CD14-positive monocyte (primary cell): ENCODE data around the gene ITGA3. TPM values are rescaled to one million over a fixed set of nuclear protein-coding genes. Genes with fewer than 3 reads are reported as not detected.
A peak's percentile ranks its signal among the peaks of the same experiment; 100 is the strongest.

Experiments
- DNase-seq, 3 donors: peaks; one replicate each; pipeline ENCODE4 v3.0.0-alpha.2; 2011 to 2022
- H2AFZ ChIP-seq: 2 replicates; pipeline ENCODE4 v1.6.0; 2012; ENCODE audit warnings: mild to moderate bottlenecking, low read depth, low read length, inconsistent platforms; ENCODE audit not compliant: insufficient read depth, poor library complexity, severe bottlenecking
- H3K27ac ChIP-seq, 2 donors: 1 replicate in 1 of 2; 2 replicates in 1 of 2; pipeline ENCODE4 v1.5.1; 2012 to 2013; ENCODE audit warnings: low read length in 2 of 2, control low read depth in 1 of 2, inconsistent platforms in 1 of 2, low read depth in 1 of 2, mild to moderate bottlenecking in 1 of 2
- H3K27me3 ChIP-seq, 2 donors: one replicate each; pipeline versions ENCODE4 v1.6.0 to v1.6.1; 2011 to 2013; ENCODE audit warnings: low read length in 2 of 2; ENCODE audit not compliant: control insufficient read depth in 2 of 2, insufficient read depth in 2 of 2
- H3K36me3 ChIP-seq, 2 donors: replicated peaks in 1 of 2; 1 replicate in 1 of 2; 2 replicates in 1 of 2; pipeline versions ENCODE4 v1.5.1 to v1.6.1; 2012 to 2013; ENCODE audit warnings: low read length in 2 of 2, control low read depth in 1 of 2, inconsistent platforms in 1 of 2, mild to moderate bottlenecking in 1 of 2; ENCODE audit not compliant: insufficient read depth in 2 of 2, control insufficient read depth in 1 of 2
- H3K4me1 ChIP-seq, 2 donors: 1 replicate in 1 of 2; 2 replicates in 1 of 2; pipeline versions ENCODE4 v1.5.1 to v1.6.1; 2012 to 2013; ENCODE audit warnings: low read length in 2 of 2, control low read depth in 1 of 2, inconsistent platforms in 1 of 2, mild to moderate bottlenecking in 1 of 2, moderate library complexity in 1 of 2; ENCODE audit not compliant: insufficient read depth in 2 of 2, control insufficient read depth in 1 of 2
- H3K4me2 ChIP-seq: replicated peaks from 2 replicates; pipeline ENCODE3; 2012; ENCODE audit warnings: low read length, moderate library complexity, mild to moderate bottlenecking; ENCODE audit not compliant: poor library complexity, severe bottlenecking; ENCODE audit errors: extremely low read depth
- H3K4me3 ChIP-seq, 3 experiments: fragments of 200-600 bp in 1 of 3; sonication (generic) in 1 of 3; replicated peaks in 1 of 3; 1 replicate in 2 of 3; 2 replicates in 1 of 3; pipeline ENCODE4 v1.5.1; 2011 to 2013; ENCODE audit warnings: low read length in 3 of 3, mild to moderate bottlenecking in 3 of 3, control low read depth in 2 of 3, low read depth in 2 of 3, inconsistent platforms in 1 of 3, moderate library complexity in 1 of 3
- H3K79me2 ChIP-seq: 2 replicates; pipeline ENCODE4 v1.6.0; 2012; ENCODE audit warnings: mild to moderate bottlenecking, control low read depth, inconsistent platforms, low read length, moderate library complexity; ENCODE audit not compliant: insufficient read depth
- H3K9ac ChIP-seq: 2 replicates; pipeline ENCODE4 v1.6.0; 2017; ENCODE audit warnings: low read length, mild to moderate bottlenecking; ENCODE audit not compliant: insufficient read depth, poor library complexity, severe bottlenecking
- H3K9me3 ChIP-seq, 2 donors: replicated peaks in 1 of 2; 1 replicate in 1 of 2; 2 replicates in 1 of 2; pipeline versions ENCODE4 v1.5.1 to v1.6.1; 2012 to 2013; ENCODE audit warnings: low read length in 2 of 2, control low read depth in 1 of 2; ENCODE audit not compliant: control insufficient read depth in 1 of 2, insufficient read depth in 1 of 2
- H4K20me1 ChIP-seq: 2 replicates; pipeline ENCODE4 v1.6.0; 2012; ENCODE audit warnings: mild to moderate bottlenecking, low read length, control low read depth, moderate library complexity; ENCODE audit not compliant: insufficient read depth
- H3K27ac Mint-ChIP-seq, 7 donors: one replicate each; pipeline ENCODE4 v1.8.0; 2020; ENCODE audit warnings: mild to moderate bottlenecking in 7 of 7, mixed read lengths in 7 of 7, moderate library complexity in 6 of 7, inconsistent platforms in 2 of 7
- H3K27me3 Mint-ChIP-seq, 3 donors: one replicate each; pipeline ENCODE4 v1.8.0; 2021 to 2022; ENCODE audit warnings: low read depth in 3 of 3, mild to moderate bottlenecking in 3 of 3, mixed read lengths in 3 of 3, moderate library complexity in 3 of 3, inconsistent platforms in 1 of 3
- H3K36me3 Mint-ChIP-seq, 2 donors: one replicate each; pipeline ENCODE4 v1.8.0; 2020; ENCODE audit warnings: mixed read lengths in 2 of 2, inconsistent platforms in 1 of 2, mild to moderate bottlenecking in 1 of 2
- H3K4me1 Mint-ChIP-seq: one replicate; pipeline ENCODE4 v1.8.0; 2020; ENCODE audit warnings: mild to moderate bottlenecking, mixed read lengths
- H3K4me3 Mint-ChIP-seq, 2 donors: one replicate each; pipeline ENCODE4 v1.8.0; 2020; ENCODE audit warnings: mild to moderate bottlenecking in 2 of 2, mixed read lengths in 2 of 2, moderate library complexity in 1 of 2
- H3K9me3 Mint-ChIP-seq, 7 donors: one replicate each; pipeline ENCODE4 v1.8.0; 2020 to 2022; ENCODE audit warnings: mixed read lengths in 7 of 7, mild to moderate bottlenecking in 6 of 7, moderate library complexity in 6 of 7, inconsistent platforms in 2 of 7
- CTCF ChIP-seq: fragments of 200-600 bp; IDR thresholded peaks from one replicate; pipeline ENCODE4 v1.8.0; 2022; ENCODE audit warnings: antibody characterized with exemption, mild to moderate bottlenecking
- WGBS: methylation state at CpG from one replicate; pipeline ENCODE4 v1.1.5; 2013; ENCODE audit warnings: missing lambda C conversion rate; ENCODE audit not compliant: insufficient coverage; 5-methylcytosine and 5-hydroxymethylcytosine counted together
- intact Hi-C, 2 donors: fragments of 100-400 bp; cut with micrococcal nuclease; formaldehyde crosslinking; loops; one replicate each; pipeline versions ENCODE4 v1.15.0 to v1.15.1; 2023
- polyA plus RNA-seq, 3 donors: library from polyadenylated mRNA; depleted of rRNA in 1 of 3; unstranded in 2 of 3; stranded (reverse) in 1 of 3; fragments of 300-500 nt in 2 of 3; fragments of >200 nt in 1 of 3; fragmentation: Illumina TruSeq in 2 of 3; gene quantifications; 1 replicate in 2 of 3; 2 replicates in 1 of 3; pipeline ENCODE4 v1.2.3, GENCODE V29; 2012 to 2021

The ITGA3 gene
- polyA plus RNA-seq, 3 donors, result 0.31 to 0.36 TPM; not detected in 1

- intact Hi-C loops, result no loop called here
- Histone ChIP-seq H2AFZ (no peak overlapping the region), H3K27ac (no peak overlapping the region), H3K9me3 (no peaks in the 10 kb centered on the region), H3K36me3 (peaks cover 0 to 5% of the 10 kb centered on the region in 2 donors), H3K4me3 (no peak overlapping the region), H3K27me3 (peaks cover 35 to 48% of the 10 kb centered on the region in 2 donors), H3K4me2 (no peak overlapping the region), H3K9ac (no peak overlapping the region), H3K4me1 (peaks cover 4 to 9% of the 10 kb centered on the region in 2 donors), H3K79me2 (no peaks in the 10 kb centered on the region), H4K20me1 (no peaks in the 10 kb centered on the region)
- H3K9me3 Mint-ChIP-seq, result peaks cover 0 to 12% (median 5%) of the 10 kb centered on the region in 7 donors
- H3K36me3 Mint-ChIP-seq, result peaks cover 6 to 15% of the 10 kb centered on the region in 2 donors
- H3K4me1 Mint-ChIP-seq, result peaks cover 8% of the 10 kb centered on the region
- peaks cover 51 to 63% (median 57%) of the 10 kb centered on the region in 3 donors for H3K27me3 Mint-ChIP-seq
- H3K27ac Mint-ChIP-seq, result no peak overlapping the region
- TF ChIP-seq CTCF, result peak; percentile 79
- peak overlapping the region in 1 of 2 donors; percentile 87 for H3K4me3 Mint-ChIP-seq
- WGBS, result no CpG with 5 or more reads among the region's 6 CpGs
- peak; percentile 35 to 57 (median 54) for DNase-seq
Measured at GRCh38 chr17:50114849-50115357, 59.0 kb downstream of the ITGA3 start.

DNA sequence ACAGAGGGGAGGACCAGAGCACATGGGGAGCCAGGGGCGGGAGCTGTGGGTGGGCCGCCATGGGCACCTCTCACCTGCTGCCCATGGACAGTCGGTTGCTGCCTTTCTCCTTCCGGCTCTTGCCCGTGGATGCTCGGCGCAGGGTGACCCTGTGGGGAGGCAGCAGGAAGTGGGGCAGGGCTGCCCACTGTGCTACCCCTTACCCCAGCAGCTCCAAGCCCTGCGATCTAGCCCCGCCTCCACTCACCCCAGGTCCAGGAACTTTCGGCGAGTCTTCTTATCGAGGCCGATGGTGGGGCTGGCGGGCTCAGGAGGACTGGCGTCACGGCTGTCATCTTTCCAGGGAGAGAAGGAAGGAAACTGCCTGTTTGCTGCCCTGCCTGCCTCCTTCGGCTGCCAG, 59.8 kb downstream of the ITGA3 start:
- peaks cover 8% of the 10 kb centered on the region for H3K4me1 Mint-ChIP-seq
- intact Hi-C loops, result no loop called here
- Histone ChIP-seq H3K4me1 (peaks cover 4 to 9% of the 10 kb centered on the region in 2 donors), H3K9me3 (no peaks in the 10 kb centered on the region), H4K20me1 (no peaks in the 10 kb centered on the region), H3K79me2 (no peaks in the 10 kb centered on the region), H2AFZ (no peak overlapping the region), H3K27ac (no peak overlapping the region), H3K9ac (no peak overlapping the region), H3K27me3 (peaks cover 38 to 56% of the 10 kb centered on the region in 2 donors), H3K4me3 (no peak overlapping the region), H3K36me3 (no peaks in the 10 kb centered on the region), H3K4me2 (no peak overlapping the region)
- DNase-seq, result no peak
- peaks cover 59 to 71% (median 63%) of the 10 kb centered on the region in 3 donors for H3K27me3 Mint-ChIP-seq
- H3K36me3 Mint-ChIP-seq, result peaks cover 6 to 9% of the 10 kb centered on the region in 2 donors
- H3K27ac Mint-ChIP-seq, result peak overlapping the region in 1 of 7 donors; percentile 51
- peak overlapping the region in 1 of 2 donors; percentile 87 for H3K4me3 Mint-ChIP-seq
- WGBS, result 40% methylated on average over 9 of the region's 17 CpGs
- peaks cover 0 to 12% (median 5%) of the 10 kb centered on the region in 7 donors for H3K9me3 Mint-ChIP-seq
- no peak for TF ChIP-seq CTCF
